ENCODE results near the gene TLX3. TPM values are rescaled to one million over a fixed set of nuclear protein-coding genes. Genes with fewer than 3 reads are reported as not detected.

Gene TLX3
- total RNA-seq, 2 donors from 2014 or later, result not detected

DNA sequence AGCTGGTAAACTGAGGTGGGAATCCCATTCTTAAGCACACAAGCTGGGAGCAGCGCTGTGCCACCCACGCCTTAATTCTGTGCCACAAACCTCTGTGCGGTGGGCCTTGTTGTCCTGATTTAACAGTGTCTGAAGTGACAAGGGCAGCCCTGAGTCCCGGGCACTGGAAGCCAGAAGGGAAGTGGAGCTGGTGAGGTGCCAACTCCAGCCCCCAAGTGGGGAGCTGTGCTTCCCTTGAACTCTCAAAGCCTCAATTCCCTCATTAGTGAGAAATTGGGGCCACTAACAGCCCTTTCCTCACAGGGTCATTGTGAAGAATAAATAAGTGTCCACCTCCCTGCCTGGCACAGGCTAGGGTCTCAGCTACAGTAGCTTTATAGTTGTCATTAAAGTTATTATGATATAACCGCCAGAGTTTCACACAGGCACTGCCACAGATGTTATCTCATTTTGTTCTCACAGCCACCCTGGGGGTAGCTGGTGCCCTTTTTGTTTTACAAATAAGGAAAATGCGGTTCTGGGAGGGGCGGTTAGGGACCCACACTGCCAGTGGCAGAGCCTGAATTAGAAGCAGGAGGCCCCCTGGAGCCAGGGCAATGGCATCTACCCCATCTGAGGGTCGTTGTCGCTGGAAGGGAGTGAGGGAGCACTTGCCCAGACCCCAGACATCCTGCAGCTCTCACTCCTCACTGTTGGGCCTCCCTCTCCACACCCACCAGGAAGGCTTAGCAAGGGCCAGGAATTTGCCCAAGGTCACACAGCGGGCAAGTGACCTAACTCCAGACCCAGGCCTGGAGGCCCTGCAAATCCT is 2.1 kb upstream of the TLX3 start:
- TF ChIP-seq, protein P1, sequence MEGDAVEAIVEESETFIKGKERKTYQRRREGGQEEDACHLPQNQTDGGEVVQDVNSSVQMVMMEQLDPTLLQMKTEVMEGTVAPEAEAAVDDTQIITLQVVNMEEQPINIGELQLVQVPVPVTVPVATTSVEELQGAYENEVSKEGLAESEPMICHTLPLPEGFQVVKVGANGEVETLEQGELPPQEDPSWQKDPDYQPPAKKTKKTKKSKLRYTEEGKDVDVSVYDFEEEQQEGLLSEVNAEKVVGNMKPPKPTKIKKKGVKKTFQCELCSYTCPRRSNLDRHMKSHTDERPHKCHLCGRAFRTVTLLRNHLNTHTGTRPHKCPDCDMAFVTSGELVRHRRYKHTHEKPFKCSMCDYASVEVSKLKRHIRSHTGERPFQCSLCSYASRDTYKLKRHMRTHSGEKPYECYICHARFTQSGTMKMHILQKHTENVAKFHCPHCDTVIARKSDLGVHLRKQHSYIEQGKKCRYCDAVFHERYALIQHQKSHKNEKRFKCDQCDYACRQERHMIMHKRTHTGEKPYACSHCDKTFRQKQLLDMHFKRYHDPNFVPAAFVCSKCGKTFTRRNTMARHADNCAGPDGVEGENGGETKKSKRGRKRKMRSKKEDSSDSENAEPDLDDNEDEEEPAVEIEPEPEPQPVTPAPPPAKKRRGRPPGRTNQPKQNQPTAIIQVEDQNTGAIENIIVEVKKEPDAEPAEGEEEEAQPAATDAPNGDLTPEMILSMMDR (conservative IDR thresholded peaks at IDR 0.05), result no peak
- Mint-ChIP-seq H3K36me3 (ENCODE audit: low read depth) (no peaks in the 10 kb centered on the region), H3K9me3 (no peaks in the 10 kb centered on the region), H3K27me3 (ENCODE audit: insufficient read depth) (peaks cover 97% of the 10 kb centered on the region), H3K4me3 (peak overlapping the region; percentile 43), H3K4me1 (no peaks in the 10 kb centered on the region), H3K27ac (no peak overlapping the region)
- no peak overlapping the region for H3K9ac ChIP-seq (ENCODE audit: extremely low read depth, low read length, poor library complexity, severe bottlenecking)
- H3K9me3 ChIP-seq (ENCODE audit: control insufficient read depth, low read length), result no peaks in the 10 kb centered on the region
- H3K4me3 ChIP-seq (ENCODE audit: low read length), result no peak overlapping the region
- WGBS, 2 experiments (ENCODE audit: insufficient coverage in 1 of 2, insufficient read length in 1 of 2), result 12 to 27% methylated on average over 3 to 10 of the region's 10 CpGs
- H3K27me3 ChIP-seq (ENCODE audit: control insufficient read depth, insufficient read depth, low read length, poor library complexity, severe bottlenecking), result peaks cover 98% of the 10 kb centered on the region
- no peak overlapping the region for H3K27ac ChIP-seq (ENCODE audit: low read depth, low read length)
- no peaks in the 10 kb centered on the region for H3K36me3 ChIP-seq (ENCODE audit: control insufficient read depth, insufficient read depth, low read length)
- peaks cover 3% of the 10 kb centered on the region for H3K4me1 ChIP-seq (ENCODE audit: control insufficient read depth, insufficient read depth, low read length)
- peak; percentile 76 for DNase-seq

DNA sequence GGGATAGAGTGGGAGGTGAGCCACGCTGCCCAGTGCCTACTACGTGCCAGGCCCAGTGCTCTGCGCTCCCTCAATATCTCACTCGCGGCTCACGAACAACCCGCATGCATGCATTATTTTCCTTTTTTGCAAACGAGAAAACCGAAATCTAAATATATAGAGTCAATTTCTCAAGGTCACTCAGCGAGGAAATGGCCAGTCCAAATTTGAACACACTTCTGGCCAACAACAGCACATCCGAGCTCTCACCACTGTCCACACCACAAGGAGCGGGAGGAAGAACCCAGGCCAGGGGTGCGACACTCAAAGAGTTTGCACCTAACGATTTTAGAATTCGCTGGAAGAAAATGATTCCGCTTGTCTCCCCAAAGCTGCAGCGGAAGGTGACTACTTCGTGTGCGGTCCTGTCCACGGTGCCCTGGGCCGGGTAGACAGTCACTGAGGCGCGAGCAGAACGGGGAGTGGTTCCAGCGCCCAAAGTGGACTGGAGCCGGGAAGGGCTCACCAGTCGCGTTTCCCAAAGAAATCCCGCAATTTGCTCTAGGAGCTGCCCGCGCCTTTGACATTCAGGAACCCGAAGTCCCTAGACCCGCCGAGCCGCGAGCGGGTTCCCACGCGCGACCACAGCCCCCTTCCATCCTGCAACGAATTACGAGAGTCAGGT is 1.1 kb upstream of the TLX3 start:
- H3K4me1 ChIP-seq (ENCODE audit: control insufficient read depth, insufficient read depth, low read length), result peaks cover 3% of the 10 kb centered on the region
- TF ChIP-seq, protein P1 (conservative IDR thresholded peaks at IDR 0.05), result no peak
- Mint-ChIP-seq H3K36me3 (ENCODE audit: low read depth) (no peaks in the 10 kb centered on the region), H3K4me1 (no peaks in the 10 kb centered on the region), H3K4me3 (peak overlapping the region; percentile 43), H3K9me3 (no peaks in the 10 kb centered on the region), H3K27me3 (ENCODE audit: insufficient read depth) (peaks cover 97% of the 10 kb centered on the region), H3K27ac (no peak overlapping the region)
- WGBS, 2 experiments (ENCODE audit: insufficient coverage in 1 of 2, insufficient read length in 1 of 2), result 15 to 17% methylated on average over 20 to 42 of the region's 42 CpGs
- peak; percentile 53 for DNase-seq
- peak overlapping the region; percentile 69 for H3K4me3 ChIP-seq (ENCODE audit: low read length)
- no peak overlapping the region for H3K9ac ChIP-seq (ENCODE audit: extremely low read depth, low read length, poor library complexity, severe bottlenecking)
- peaks cover 100% of the 10 kb centered on the region for H3K27me3 ChIP-seq (ENCODE audit: control insufficient read depth, insufficient read depth, low read length, poor library complexity, severe bottlenecking)
- H3K9me3 ChIP-seq (ENCODE audit: control insufficient read depth, low read length), result no peaks in the 10 kb centered on the region
- H3K27ac ChIP-seq (ENCODE audit: low read depth, low read length), result no peak overlapping the region
- H3K36me3 ChIP-seq (ENCODE audit: control insufficient read depth, insufficient read depth, low read length), result no peaks in the 10 kb centered on the region

DNA sequence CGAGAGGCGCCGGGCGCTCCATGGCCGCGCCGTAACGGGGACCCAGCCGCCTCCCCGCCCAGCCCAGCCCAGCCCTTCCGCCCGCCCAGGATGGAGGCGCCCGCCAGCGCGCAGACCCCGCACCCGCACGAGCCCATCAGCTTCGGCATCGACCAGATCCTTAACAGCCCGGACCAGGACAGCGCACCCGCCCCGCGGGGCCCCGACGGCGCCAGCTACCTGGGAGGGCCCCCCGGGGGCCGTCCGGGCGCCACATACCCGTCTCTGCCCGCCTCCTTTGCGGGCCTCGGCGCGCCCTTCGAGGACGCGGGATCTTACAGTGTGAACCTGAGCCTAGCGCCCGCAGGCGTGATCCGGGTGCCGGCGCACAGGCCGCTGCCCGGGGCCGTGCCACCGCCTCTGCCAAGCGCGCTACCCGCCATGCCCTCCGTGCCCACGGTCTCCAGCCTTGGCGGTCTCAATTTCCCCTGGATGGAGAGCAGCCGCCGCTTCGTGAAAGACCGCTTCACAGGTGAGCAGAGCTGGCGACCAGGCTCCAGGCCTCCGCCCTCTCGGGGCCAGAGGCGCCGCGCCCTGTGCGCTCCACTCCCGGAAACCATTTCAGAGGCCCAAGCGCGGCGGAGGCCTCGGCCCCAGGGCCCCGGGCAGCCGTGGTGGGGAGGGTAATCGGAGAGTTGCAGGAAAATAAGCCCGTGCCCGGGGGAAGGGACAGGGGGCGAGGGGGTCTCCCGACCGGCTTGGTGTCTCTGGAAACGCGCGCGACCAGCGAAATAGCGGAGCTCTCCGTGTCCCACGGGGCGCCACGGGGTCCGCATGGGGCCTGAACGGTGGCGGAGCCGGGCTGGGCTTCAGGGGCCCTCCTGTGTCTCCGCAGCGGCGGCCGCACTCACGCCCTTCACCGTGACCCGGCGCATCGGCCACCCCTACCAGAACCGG is 496 bp downstream of the TLX3 start:
- Mint-ChIP-seq H3K27ac (no peak overlapping the region), H3K4me3 (peak overlapping the region; percentile 43), H3K36me3 (ENCODE audit: low read depth) (no peaks in the 10 kb centered on the region), H3K27me3 (ENCODE audit: insufficient read depth) (peaks cover 97% of the 10 kb centered on the region), H3K4me1 (no peaks in the 10 kb centered on the region), H3K9me3 (no peaks in the 10 kb centered on the region)
- Histone ChIP-seq H3K36me3 (ENCODE audit: control insufficient read depth, insufficient read depth, low read length) (no peaks in the 10 kb centered on the region), H3K4me1 (ENCODE audit: control insufficient read depth, insufficient read depth, low read length) (peaks cover 4% of the 10 kb centered on the region), H3K9ac (ENCODE audit: extremely low read depth, low read length, poor library complexity, severe bottlenecking) (no peak overlapping the region), H3K27ac (ENCODE audit: low read depth, low read length) (no peak overlapping the region), H3K4me3 (ENCODE audit: low read length) (no peak overlapping the region), H3K9me3 (ENCODE audit: control insufficient read depth, low read length) (no peaks in the 10 kb centered on the region), H3K27me3 (ENCODE audit: control insufficient read depth, insufficient read depth, low read length, poor library complexity, severe bottlenecking) (peaks cover 100% of the 10 kb centered on the region)
- 2 to 3% methylated on average over 35 to 106 of the region's 106 CpGs for WGBS, 2 experiments (ENCODE audit: insufficient coverage in 1 of 2, insufficient read length in 1 of 2)
- DNase-seq, result peak; percentile 76
- TF ChIP-seq, protein P1 (conservative IDR thresholded peaks at IDR 0.05), result no peak

Measured in endodermal cell (in vitro differentiated cells).